HG02938 (cell line): ENCODE measurements around the gene URAD.

ENCODE experiments used
- ATAC-seq: cut with Tn5 transposase; IDR thresholded peaks from one replicate; pipeline ENCODE4 v1.9.1; 2021; ENCODE audit warnings: mild to moderate bottlenecking, moderate library complexity; ENCODE audit not compliant: unreplicated experiment

URAD gene

GRCh38 chr13:28001049-28001448, 12.6 kb upstream of the URAD start:
- no peak for ATAC-seq

- ATAC-seq = no peak
Observed at GRCh38 chr13:28000567-28000966, 12.1 kb upstream of the URAD start.

GRCh38 chr13:27997904-27998522, 9.5 kb upstream of the URAD start:
- no peak for ATAC-seq

- ATAC-seq = no peak
Observed at GRCh38 chr13:27991881-27992280, 3.4 kb upstream of the URAD start.

- no peak for ATAC-seq
Observed at GRCh38 chr13:27985600-27985999, 2.9 kb downstream of the URAD start.

GRCh38 chr13:27982361-27982760, 6.1 kb downstream of the URAD start:
- no peak for ATAC-seq

- ATAC-seq = no peak
Observed at GRCh38 chr13:27981006-27981708, 7.3 kb downstream of the URAD start.

- ATAC-seq = no peak
Observed at GRCh38 chr13:27980280-27980998, 8.1 kb downstream of the URAD start.

- no peak for ATAC-seq
Observed at GRCh38 chr13:27979765-27980279, 8.7 kb downstream of the URAD start.

- ATAC-seq = no peak
Observed at GRCh38 chr13:27979001-27979643, 9.4 kb downstream of the URAD start.

GRCh38 chr13:27978301-27978968, 10.1 kb downstream of the URAD start:
- no peak for ATAC-seq

- no peak for ATAC-seq
Observed at GRCh38 chr13:27977476-27978300, 10.8 kb downstream of the URAD start.

GRCh38 chr13:27976362-27977091, 12.0 kb downstream of the URAD start:
- no peak for ATAC-seq

GRCh38 chr13:27975564-27976361, 12.7 kb downstream of the URAD start:
- ATAC-seq = no peak

- ATAC-seq = no peak
Observed at GRCh38 chr13:27973961-27974662, 14.4 kb downstream of the URAD start.

- ATAC-seq = no peak
Observed at GRCh38 chr13:27973291-27973690, 15.2 kb downstream of the URAD start.

- ATAC-seq = no peak
Observed at GRCh38 chr13:27972478-27972820, 16.0 kb downstream of the URAD start.
